Midbrain (tissue), 1 donor: ENCODE results near the gene GPR62.

Source experiments
- DNase-seq: peaks from one replicate; lab custom pipeline; 2025; lab: John Stamatoyannopoulos, UW

The GPR62 gene

DNA sequence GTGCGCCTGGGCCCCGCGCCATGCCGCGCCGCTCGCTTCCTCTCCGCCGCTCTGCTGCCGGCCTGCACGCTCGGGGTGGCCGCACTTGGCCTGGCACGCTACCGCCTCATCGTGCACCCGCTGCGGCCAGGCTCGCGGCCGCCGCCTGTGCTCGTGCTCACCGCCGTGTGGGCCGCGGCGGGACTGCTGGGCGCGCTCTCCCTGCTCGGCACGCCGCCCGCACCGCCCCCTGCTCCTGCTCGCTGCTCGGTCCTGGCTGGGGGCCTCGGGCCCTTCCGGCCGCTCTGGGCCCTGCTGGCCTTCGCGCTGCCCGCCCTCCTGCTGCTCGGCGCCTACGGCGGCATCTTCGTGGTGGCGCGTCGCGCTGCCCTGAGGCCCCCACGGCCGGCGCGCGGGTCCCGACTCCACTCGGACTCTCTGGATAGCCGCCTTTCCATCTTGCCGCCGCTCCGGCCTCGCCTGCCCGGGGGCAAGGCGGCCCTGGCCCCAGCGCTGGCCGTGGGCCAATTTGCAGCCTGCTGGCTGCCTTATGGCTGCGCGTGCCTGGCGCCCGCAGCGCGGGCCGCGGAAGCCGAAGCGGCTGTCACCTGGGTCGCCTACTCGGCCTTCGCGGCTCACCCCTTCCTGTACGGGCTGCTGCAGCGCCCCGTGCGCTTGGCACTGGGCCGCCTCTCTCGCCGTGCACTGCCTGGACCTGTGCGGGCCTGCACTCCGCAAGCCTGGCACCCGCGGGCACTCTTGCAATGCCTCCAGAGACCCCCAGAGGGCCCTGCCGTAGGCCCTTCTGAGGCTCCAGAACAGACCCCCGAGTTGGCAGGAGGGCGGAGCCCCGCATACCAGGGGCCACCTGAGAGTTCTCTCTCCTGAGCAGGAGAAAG, 951 bp downstream of the GPR62 start:
- DNase-seq: peak; percentile 78

DNA sequence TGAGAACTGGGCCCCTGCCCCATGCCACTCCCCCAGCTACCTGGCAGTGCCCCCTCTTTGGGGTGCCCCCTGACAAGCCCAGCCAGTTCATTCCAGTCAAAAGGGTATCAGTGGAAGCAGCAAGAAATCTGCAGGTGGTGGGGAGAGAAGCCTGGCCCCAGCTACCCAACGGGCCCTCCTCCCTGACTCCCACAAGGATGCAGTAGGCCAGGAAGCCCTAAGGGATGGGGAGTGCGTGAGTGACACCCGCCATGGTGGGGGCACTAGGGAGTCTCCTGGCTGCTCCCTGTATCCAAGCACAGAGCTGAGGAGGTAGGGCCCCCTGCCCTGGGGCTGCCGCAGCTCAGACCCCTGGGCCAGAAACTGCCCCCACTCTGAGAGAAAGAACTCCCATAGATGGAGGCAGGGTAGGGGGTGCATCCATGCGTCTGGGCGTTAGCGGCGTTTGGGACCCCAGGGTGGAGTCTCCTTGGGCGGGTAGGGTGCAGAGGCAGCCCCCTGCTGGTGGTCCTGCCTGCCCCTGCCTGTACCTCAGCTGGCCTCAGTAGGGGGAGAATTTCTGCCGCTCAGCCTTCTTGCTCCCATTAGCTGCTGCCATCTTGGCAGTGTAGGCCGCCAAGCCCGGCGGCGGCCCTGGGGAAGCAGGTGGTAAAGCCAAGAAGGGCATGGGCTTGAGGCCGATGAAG, 2.5 kb downstream of the GPR62 start:
- no peak for DNase-seq

DNA sequence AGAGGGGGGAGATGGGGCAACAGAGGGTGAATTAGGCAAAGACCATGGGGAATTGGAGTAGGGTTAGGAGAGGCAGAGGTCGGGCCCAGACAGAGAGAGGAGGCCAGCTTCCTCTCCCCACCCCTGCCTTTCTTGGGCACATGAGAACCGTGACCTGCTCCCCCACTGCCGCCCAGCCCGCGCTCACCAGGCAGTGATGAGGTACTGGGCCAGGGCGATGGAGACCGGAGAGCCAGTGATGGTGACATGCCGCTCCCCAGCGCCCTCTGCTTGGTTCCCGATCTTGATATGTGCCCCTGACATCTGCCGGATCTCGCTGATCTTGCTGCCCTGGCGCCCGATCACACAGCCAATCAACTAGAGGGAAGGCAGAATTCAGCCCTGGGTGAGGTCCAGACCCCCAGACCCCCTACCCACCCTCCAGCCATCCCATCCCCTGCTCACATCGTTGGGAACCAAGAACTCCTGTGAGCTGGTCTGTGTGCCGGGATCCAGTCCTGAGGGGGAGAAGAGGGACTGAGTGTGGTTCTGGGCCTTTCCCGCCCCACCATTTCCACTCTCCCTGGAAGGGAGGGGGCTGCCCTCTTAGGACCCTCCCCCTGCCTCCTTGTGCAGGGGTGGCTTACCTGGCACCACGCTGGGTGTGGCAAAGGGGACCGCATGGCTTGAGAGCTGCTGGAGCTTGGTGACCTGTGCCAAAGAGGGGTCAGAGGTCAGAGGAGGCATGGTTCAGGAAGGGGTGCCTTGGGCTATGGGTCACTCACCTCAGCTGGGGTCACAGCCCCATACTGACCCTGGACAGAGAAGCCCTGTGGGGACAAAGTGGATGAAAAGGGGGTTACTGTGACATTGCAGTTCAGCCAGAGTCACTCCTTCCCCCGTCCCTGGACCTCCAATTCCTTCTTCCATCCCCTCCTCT, 3.7 kb downstream of the GPR62 start:
- no peak for DNase-seq

GRCh38 chr3:51959651-51960050, 4.5 kb downstream of the GPR62 start:
- no peak for DNase-seq

DNA sequence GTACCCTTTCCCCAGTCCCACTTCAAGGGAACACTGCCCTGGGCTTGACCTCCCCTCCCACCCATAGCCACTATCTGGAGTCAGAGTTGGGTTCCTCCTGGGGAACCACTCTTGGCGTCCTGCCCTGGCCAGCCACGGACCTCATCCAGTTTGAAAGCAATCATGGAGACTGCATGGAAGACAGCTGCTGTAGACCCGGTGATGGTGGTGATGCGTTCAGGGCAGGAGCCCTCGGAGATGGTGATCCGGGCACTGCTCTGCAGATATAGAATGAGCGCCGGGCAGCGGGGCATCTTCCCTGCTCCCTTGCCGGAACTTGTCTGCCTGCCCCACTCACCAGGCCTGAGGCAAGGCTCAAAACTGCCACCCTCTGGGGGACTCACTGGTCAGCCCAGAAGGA, 5.2 kb downstream of the GPR62 start:
- no peak for DNase-seq

DNA sequence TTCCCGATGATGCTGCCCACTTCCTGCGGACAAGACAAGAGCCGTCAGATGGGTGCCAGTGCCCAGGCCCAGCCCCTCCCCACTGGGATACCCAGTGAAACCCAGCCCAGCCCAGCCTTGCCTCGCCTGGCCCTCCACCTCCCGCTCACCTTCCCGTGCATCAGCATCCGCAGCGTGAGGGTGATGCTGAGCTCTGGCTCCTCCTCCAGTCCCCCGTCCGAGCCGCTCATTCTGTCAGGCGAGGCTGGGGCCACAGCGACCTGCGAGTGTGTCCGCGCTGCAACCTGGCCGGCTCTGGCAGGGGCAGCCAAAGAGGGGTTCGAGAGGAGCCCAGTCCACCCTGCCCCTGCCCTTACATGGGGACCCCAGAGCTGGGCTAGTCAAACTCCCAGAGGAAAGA, 5.8 kb downstream of the GPR62 start:
- no peak for DNase-seq

- DNase-seq: no peak
Measured at GRCh38 chr3:51961602-51962569, 6.7 kb downstream of the GPR62 start.

DNA sequence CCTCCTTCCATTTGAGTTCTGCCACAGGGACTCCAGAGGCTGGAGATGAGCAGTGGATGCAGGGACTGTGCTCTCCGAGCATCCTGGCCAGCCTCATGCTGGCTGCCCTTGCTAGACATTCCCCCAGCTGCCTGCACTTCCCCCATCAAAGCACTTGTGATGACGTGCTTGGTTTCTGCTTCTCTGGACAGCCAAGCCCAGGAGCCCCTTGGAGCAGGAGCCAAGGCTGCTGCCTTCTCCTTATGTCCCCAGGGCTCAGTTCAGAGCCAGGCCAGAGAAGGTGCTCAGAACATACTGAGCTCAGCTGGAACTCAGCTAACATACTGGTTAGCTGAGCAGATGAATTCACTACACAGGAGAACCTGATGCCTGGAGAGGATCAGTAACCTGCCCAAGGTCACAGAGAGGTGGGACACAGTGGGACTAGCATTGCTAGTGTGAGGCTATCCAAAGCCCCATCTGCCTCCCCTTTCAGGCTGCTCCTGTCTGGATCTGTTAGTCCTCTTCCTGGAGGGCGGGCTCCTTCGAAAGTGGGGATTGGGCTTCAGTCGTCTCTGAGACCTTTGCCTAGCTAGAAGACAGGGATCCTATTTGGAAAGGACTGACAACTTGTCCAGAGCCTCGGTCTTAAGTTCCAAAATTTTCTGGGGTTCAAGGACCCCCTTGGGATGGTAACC, 7.8 kb downstream of the GPR62 start:
- peak; percentile 17 for DNase-seq

DNA sequence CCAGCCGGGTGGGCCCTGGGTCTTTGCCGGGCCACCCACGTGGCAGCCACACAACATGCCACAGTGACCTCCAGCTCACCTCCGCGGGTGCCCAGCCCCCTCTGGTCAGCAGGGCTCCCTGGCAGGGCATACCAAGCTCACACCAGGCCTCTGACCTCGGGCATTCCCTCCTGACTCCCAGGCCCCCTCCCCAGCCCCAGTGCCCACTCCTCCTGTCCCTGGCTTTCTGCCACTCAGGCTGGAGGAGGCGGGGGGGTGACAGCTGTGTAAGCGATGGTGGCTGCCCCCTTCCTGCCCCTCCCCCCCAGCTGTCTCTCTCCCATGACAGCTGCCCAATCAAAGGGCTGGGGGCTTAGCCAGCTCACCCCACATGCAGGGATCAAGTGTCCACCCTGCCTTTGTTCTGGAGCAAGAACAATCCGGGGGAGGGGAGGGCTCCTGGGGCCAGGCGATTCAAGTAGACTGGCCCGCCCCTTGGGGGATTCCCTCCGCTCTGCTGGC, 8.8 kb downstream of the GPR62 start:
- DNase-seq: peak; percentile 11

GRCh38 chr3:51964521-51964920, 9.3 kb downstream of the GPR62 start:
- DNase-seq: no peak

DNA sequence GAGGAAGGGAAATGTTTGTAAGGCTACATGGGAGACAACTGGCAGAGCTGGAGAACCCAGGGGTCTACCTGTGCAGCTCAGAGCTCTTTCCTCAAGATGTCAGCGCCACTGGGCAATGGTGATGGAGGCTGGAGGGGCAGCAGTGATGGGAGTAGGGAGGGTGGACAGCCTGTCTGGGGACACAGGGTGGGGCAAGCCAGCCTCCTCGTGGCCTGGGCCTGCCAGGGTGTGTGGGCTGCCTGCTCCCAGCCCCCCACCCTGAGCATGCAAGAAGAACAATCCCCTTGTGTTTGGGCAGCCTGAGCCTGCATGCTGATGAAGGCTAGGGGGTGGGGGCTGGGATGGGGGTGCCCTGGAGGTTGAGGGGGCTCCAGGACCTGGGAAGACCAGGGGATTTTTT, 10.8 kb downstream of the GPR62 start:
- peak; percentile 82 for DNase-seq

DNA sequence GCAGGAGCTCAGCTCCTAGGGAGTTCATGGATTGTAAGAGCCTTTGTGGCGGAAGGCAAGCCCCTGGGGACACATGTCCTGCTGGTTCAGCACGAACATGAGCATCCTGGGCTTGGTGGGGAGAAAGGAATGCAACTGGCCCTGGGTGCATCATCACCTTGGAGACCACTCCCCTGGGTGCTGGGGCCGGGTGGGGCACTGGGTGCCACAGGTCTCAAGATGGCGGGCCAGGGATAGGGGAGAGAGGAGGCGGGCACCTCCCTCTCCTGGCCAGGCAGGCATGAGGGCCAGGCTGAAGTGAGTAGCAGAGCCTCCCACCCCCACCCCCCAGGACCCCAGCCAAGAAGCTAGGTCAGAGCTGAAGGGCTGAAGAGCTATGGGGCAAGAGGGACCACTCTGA, 11.3 kb downstream of the GPR62 start:
- DNase-seq: peak; percentile 51

DNA sequence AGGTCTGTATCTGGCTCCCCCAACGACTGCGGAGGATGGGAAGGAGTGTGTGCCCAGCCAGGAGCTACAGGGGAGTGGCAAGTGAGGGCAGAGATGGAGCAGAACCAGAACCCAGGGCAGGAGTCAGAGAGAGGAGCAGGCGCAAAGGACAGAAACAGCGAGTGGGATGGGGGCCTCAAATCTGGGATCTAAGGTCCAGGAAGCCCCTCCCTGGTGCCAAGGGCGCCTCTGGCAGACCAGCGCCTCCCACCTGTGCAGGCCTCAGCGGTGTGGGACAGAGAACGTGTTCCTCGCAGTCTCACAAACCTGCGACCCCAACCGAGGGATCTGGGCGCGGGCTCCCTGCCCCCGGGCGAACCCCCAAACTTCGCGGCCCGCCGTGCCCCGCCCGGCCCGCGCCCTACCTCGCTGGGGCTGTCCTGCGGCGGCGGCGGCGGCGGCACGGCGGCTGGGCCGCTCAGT, 11.8 kb downstream of the GPR62 start:
- no peak for DNase-seq

DNA sequence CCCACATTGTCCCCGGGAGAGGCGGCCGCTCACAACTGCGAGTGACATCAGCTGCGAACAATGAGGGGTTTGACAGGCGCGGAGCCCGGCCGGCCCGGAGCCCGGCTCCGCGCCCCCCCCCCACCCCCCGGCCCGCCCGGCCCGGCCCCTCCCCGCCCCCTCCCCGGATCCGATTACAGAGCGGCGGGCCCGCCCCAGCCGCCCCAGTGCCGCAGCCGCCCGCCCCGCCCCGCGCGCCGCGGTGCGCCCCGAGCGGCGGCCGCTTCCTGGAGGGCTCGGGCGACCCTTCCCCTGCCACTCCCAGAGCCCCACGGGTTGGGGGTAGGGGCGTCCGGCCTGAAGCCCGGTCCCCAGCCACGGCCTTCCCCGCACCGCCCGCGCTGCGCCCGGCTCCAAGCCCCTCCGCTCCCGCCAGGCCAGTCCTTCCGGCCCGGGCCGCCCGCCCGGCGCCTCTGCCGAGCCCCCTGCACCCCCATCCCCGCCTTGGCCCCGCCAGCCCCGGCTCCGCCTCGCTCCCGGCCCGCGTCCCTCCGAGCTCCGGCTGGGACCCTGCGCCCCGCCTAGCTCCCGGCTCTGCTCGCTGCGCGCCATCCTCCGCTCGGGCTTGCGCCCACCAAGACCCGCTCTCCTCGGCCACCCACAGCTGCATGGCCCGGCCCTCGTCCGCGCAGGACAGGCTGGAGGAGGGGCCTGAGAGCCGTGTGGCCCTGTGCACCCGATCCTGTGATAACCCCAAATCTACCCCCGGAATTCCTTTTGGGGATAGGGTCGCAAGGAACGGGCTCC, 12.4 kb downstream of the GPR62 start, which contains the start of gene PCBP4:
Gene PCBP4 (minus strand): TSS at position 71 of the 786 bp plus-strand sequence. CDS start 6,214 bp downstream, outside the sequence.
- DNase-seq: peak; percentile 85

GRCh38 chr3:51968170-51968775, 13.1 kb downstream of the GPR62 start:
- DNase-seq: no peak

DNA sequence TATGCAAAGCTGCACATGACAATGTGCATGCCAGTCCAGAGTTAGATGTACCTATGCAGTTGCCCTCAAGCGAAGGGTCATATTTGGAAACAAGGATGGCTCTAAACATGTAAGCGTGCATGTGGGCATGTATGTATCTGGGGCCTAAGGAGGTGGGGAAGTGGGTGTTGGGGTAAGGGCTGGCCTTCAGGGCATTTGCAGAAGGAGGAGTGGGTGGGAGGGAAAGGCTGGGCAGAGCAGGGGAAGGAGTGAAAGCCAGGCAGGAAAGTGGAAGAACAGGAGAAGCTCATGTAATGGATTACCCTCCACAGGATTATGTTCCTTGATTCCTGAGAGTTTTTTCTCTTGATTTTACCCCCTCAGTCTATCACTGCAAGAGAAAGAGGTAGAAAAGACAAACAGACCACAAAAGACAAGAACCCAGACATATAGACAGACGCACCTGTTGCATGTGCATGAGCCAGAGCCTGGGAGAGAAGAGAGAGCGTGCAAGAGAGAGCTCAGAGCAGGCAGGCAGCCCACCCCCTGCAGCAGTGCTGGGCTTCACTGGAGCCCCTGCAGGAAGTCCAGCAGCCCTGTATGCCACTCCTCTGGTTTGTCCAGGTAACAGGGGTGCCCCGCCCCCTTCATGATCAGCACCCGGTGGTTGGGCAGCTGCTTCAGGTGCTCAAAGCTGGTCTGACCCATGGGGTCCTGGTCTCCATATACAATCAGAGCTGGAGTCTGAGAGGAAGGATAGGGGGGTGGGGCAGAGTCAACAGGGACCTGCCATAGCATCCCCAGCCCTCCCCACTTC, 13.9 kb downstream of the GPR62 start:
- DNase-seq: no peak

DNA sequence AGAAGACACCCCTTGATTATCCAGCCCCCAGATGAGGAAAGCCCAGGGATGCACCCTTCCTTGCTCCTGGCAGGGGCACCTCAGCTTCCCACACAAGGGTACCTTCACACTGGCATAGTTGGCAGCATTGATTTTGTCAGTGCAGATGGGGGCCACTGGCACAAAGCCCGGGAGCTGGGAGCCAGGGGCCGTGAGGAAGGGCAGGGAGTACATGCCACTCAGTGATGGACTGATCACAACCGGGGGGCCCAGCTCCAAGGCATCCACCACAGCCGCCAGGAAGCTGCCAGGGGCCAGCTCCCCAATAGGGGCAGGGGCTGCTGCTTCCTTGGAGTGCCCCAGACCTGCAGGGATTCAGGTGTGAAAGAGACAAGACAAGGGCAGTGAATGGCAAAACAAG, 14.7 kb downstream of the GPR62 start:
- DNase-seq: no peak
